ENCODE measurements around the gene EIF4H.
"Not testable (repeated sequence)": the region's sequence is repeated elsewhere in the genome, so short reads cannot be mapped to it uniquely, and the experiment has no call there.

EIF4H gene

GRCh38 chr7:74173866-74174605 lies at the start of gene EIF4H:
EIF4H (plus strand) TSS chr7:74174356; CDS start chr7:74174384, 28 bp downstream.
- peak; percentile 94 for DNase-seq

GRCh38 chr7:74126220-74126880 lies 47.8 kb upstream of the EIF4H start:
- DNase-seq: no peak

- no peak for DNase-seq
Measured at GRCh38 chr7:74129887-74130286, 44.3 kb upstream of the EIF4H start.

- DNase-seq: no peak
Measured at GRCh38 chr7:74130518-74130917, 43.6 kb upstream of the EIF4H start.

- DNase-seq: no peak
Measured at GRCh38 chr7:74134117-74134620, 40.0 kb upstream of the EIF4H start.

- DNase-seq: no peak
Measured at GRCh38 chr7:74138334-74138867, 35.8 kb upstream of the EIF4H start.

- DNase-seq: no peak
Measured at GRCh38 chr7:74138945-74139843, 35.0 kb upstream of the EIF4H start.

GRCh38 chr7:74141705-74142104 lies 32.5 kb upstream of the EIF4H start:
- DNase-seq: no peak

GRCh38 chr7:74143383-74143782 lies 30.8 kb upstream of the EIF4H start:
- DNase-seq: no peak

GRCh38 chr7:74148491-74148890 lies 25.7 kb upstream of the EIF4H start:
- DNase-seq: no peak

- DNase-seq: no peak
Measured at GRCh38 chr7:74149071-74149470, 25.1 kb upstream of the EIF4H start.

- DNase-seq: no peak
Measured at GRCh38 chr7:74149603-74150002, 24.6 kb upstream of the EIF4H start.

- DNase-seq: no peak
Measured at GRCh38 chr7:74153736-74154135, 20.4 kb upstream of the EIF4H start.

GRCh38 chr7:74155810-74156395 lies 18.3 kb upstream of the EIF4H start:
- DNase-seq: no peak

GRCh38 chr7:74157605-74158004 lies 16.6 kb upstream of the EIF4H start:
- DNase-seq: no peak

- peak; percentile 24 for DNase-seq
Measured at GRCh38 chr7:74164985-74165456, 9.1 kb upstream of the EIF4H start.

- DNase-seq: no peak
Measured at GRCh38 chr7:74165867-74166593, 8.1 kb upstream of the EIF4H start.

GRCh38 chr7:74167324-74167723 lies 6.8 kb upstream of the EIF4H start:
- not testable (repeated sequence) for DNase-seq

- no peak for DNase-seq
Measured at GRCh38 chr7:74173074-74173473, 1.1 kb upstream of the EIF4H start.

GRCh38 chr7:74173491-74173865 lies 678 bp upstream of the EIF4H start:
- DNase-seq: no peak

- DNase-seq: peak; percentile 45
Measured at GRCh38 chr7:74174606-74175082, 488 bp downstream of the EIF4H start.

GRCh38 chr7:74175340-74175739 lies 1.2 kb downstream of the EIF4H start:
- DNase-seq: no peak

Measured in EL (cell line).